ENCODE data around the gene TRIM47. TPM values are rescaled to one million over a fixed set of nuclear protein-coding genes. Genes with fewer than 3 reads are reported as not detected.
A peak's percentile ranks its signal among the peaks of the same experiment; 100 is the strongest.

The TRIM47 gene
- total and polyA plus RNA-seq, 2 of the 13 experiments (the other 11 are each of a cell fraction or from before 2014, with no cell fraction given), result 33.5 to 82.0 TPM

GRCh38 chr17:75876938-75877751, 1.2 kb downstream of the TRIM47 start:
- FAIRE-seq (no peak), DNase-seq (ENCODE audit: low spot score) (peak; percentile 74), ATAC-seq (peak; percentile 12)
- Histone ChIP-seq H3K27ac (ENCODE audit: extremely low read length, insufficient read depth, low read length) (peak overlapping the region; percentile 99), H3K36me3 (replicated peaks in 1 of 2; ENCODE audit: control insufficient read depth in 1 of 2, insufficient read depth in 2 of 2, low read length in 2 of 2) (peaks cover 3 to 18% of the 10 kb centered on the region in 2 experiments; a peak in 4 of 5 replicates), H2AFZ (ENCODE audit: low read length) (no peak overlapping the region), H3K4me1 (ENCODE audit: insufficient read depth, low read length) (peaks cover 52% of the 10 kb centered on the region), H3K9ac (ENCODE audit: insufficient read depth, low read depth, low read length) (peak overlapping the region; percentile 97), H3K27me3 (ENCODE audit: control insufficient read depth in 1 of 2, insufficient read depth in 2 of 2, low read length in 2 of 2) (no peaks in the 10 kb centered on the region), H3K9me3 (ENCODE audit: low read length) (no peaks in the 10 kb centered on the region), H3K4me2 (ENCODE audit: low read depth, low read length) (peak overlapping the region; percentile 98), H3K79me2 (ENCODE audit: insufficient read depth, low read length) (peaks cover 21% of the 10 kb centered on the region), H3K4me3 (replicated peaks in 1 of 3; ENCODE audit: insufficient read depth in 1 of 3, low read depth in 2 of 3, low read length in 3 of 3) (peak overlapping the region; percentile 71 to 84 (median 84)), H4K20me1 (ENCODE audit: insufficient read depth, low read length) (no peaks in the 10 kb centered on the region; the same call in 1 of the 2 replicates)
- BruUV-seq (replicated peaks), result TSS peak; percentile 72
- ChIA-PET CTCF (ENCODE audit: low intra/inter-chr PET ratio, low total read pairs) (interaction anchor here (1.1 to 1.7 kb wide), 5 partner anchors 15 to 29 kb away, joined by 3 to 5 read pairs (median 4); partner anchors contain the start of gene TRIM65), POLR2A (interaction anchor here (0.6 to 13.8 kb wide), 28 partner anchors 10 to 388 kb away, joined by 3 to 454 read pairs (median 8); partner anchors contain the start of genes ACOX1, CDK3, FBF1 and GALK1)
- in situ Hi-C loops (cut with HindIII; ENCODE audit: extremely low pct_ligation_motif_present, low pct_unique_long_range_greater_than_20kb) (no loop called here), intact Hi-C loops (cut with micrococcal nuclease; ENCODE audit: unreplicated experiment) (loop anchor here (1.0 to 2.0 kb wide), 2 partner anchors 14 to 22 kb away; partner anchors contain the start of gene WBP2)
- WGBS (ENCODE audit: low lambda C conversion rate), result under 1% methylated on average over 39 of the region's 41 CpGs
- TF ChIP-seq TOE1 (CRISPR knock-in tag; IDR thresholded peaks at IDR 0.05) (0 out of 2 replicates have a peak, but pooled peaks have one; percentile 5), ISX (CRISPR knock-in tag; conservative IDR thresholded peaks at IDR 0.05) (peak; percentile 94; the same call in 1 of the 2 replicates), TRAFD1 (CRISPR knock-in tag; IDR thresholded peaks at IDR 0.05; ENCODE audit: borderline replicate concordance) (0 out of 2 replicates have a peak, but pooled peaks have one; percentile 13), ETV6 (CRISPR knock-in tag; conservative IDR thresholded peaks at IDR 0.05) (no peak; the same call in 1 of the 2 replicates), ADNP (CRISPR knock-in tag; IDR thresholded peaks at IDR 0.05) (no peak), ZNF543 (CRISPR knock-in tag; IDR thresholded peaks at IDR 0.05) (no peak), DMAP1 (CRISPR knock-in tag; IDR thresholded peaks at IDR 0.05) (peak; percentile 61), DMTF1 (CRISPR knock-in tag; IDR thresholded peaks at IDR 0.05) (no peak), ZNF563 (CRISPR knock-in tag; IDR thresholded peaks at IDR 0.05) (peak; percentile 55; the same call in 1 of the 2 replicates), ZNF335 (CRISPR knock-in tag; IDR thresholded peaks at IDR 0.05) (no peak), HOXA9 (CRISPR knock-in tag; IDR thresholded peaks at IDR 0.05; ENCODE audit: borderline replicate concordance) (peak; percentile 74), NKX3-1 (CRISPR knock-in tag; IDR thresholded peaks at IDR 0.05) (no peak), TBX2 (CRISPR knock-in tag; IDR thresholded peaks at IDR 0.05; ENCODE audit: borderline replicate concordance) (peak; percentile 52), ZNF431 (CRISPR knock-in tag; IDR thresholded peaks at IDR 0.05; ENCODE audit: borderline replicate concordance, low read depth) (no peak; the same call in 1 of the 2 replicates), PAXIP1 (CRISPR knock-in tag; conservative IDR thresholded peaks at IDR 0.05) (no peak), ZNF75D (CRISPR knock-in tag; IDR thresholded peaks at IDR 0.05; ENCODE audit: borderline replicate concordance) (peak; percentile 85; the same call in 1 of the 2 replicates)

Measured in HepG2 (cell line).